A549 treated with DMSO at 1 μM for 4 hours (cell line): ENCODE results near the gene SACM1L. TPM values are rescaled to one million over a fixed set of nuclear protein-coding genes. Genes with fewer than 3 reads are reported as not detected.

ENCODE experiments used
- total RNA-seq: library from RNA; stranded (reverse); fragments of 200-300 nt; extraction: Qiagen RNA extraction; gene quantifications from 5 replicates; pipeline ENCODE4 v1.2.3, GENCODE V29; 2022; ENCODE audit warnings: low read depth

SACM1L gene, protein sequence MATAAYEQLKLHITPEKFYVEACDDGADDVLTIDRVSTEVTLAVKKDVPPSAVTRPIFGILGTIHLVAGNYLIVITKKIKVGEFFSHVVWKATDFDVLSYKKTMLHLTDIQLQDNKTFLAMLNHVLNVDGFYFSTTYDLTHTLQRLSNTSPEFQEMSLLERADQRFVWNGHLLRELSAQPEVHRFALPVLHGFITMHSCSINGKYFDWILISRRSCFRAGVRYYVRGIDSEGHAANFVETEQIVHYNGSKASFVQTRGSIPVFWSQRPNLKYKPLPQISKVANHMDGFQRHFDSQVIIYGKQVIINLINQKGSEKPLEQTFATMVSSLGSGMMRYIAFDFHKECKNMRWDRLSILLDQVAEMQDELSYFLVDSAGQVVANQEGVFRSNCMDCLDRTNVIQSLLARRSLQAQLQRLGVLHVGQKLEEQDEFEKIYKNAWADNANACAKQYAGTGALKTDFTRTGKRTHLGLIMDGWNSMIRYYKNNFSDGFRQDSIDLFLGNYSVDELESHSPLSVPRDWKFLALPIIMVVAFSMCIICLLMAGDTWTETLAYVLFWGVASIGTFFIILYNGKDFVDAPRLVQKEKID
- total RNA-seq = 13.5 to 19.8 TPM (median 18.1 TPM) in 5 replicates

DNA sequence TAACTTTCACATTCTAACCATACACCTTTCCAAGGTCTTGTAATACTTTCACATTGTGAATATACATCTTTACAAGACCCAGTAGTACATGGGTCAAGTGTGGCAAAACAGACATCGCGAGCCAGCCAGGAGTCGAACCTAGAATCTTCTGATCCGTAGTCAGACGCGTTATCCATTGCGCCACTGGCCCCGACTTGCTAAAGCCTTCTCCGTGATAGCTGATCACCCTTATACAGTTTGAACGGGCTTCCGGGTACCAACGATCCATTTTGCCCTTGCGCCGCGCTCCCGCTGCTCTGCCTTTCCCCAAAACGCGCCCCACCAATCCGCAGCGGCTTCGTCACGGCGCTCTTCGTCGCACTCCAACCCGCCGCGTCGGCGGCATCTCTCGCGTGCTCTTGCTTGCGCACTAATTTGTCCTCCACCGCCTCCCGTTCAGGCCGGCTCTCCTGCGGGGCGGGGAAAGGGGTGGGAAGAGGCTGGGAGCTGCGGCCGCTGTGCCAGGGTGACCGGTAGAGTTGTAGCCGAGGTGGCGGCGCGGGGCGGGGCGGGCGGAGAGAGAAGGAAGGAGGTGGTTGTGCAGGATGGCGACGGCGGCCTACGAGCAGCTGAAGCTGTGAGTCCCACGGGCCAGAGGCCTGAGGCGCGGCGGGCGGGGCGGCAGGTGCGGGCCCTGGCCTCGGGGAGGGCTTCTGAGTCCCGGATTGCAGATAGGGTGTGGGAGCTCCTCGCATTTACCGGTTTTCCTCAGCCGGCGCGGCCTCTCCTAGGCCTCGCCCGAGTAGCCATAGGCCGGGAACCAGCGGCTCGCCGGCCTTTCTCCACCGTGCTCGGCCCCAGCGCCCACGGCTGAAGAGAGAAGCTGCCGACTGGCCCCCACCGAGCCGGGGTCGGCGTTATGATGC lies at the start of gene SACM1L:
Gene SACM1L (plus strand): TSS at position 515 of the 905 bp plus-strand sequence. CDS start 70 bp downstream, at position 585.

Other genes with a start within 250 kb of the SACM1L start
- gene LIMD1, start 94.6 kb upstream of the SACM1L start, total RNA-seq = 16.5 to 24.8 TPM (median 20.5 TPM) in 5 replicates
- gene SLC6A20, start 107.1 kb downstream of the SACM1L start, total RNA-seq = 0.02 to 0.09 TPM (median 0.02 TPM) in 4 of 5 replicates, not detected in the other
- gene LZTFL1, start 152.7 kb downstream of the SACM1L start, total RNA-seq = 14.7 to 20.5 TPM (median 17.8 TPM) in 5 replicates
- not detected in 5 replicates for gene CCR9, start 197.1 kb downstream of the SACM1L start, total RNA-seq